SHP77 treated with DMSO at 0.1 percent for 48 hours (cell line): ENCODE results near the gene RBBP8.
"Not testable (repeated sequence)": the region's sequence is repeated elsewhere in the genome, so short reads cannot be mapped to it uniquely, and the experiment has no call there.

Source experiments
- DNase-seq: peaks from one replicate; lab custom pipeline; 2025; lab: John Stamatoyannopoulos, UW

RBBP8 gene

GRCh38 chr18:22943847-22944246 lies 10.7 kb downstream of the RBBP8 start:
- no peak for DNase-seq

- DNase-seq, result no peak
Measured at GRCh38 chr18:22946217-22946616, 13.1 kb downstream of the RBBP8 start.

GRCh38 chr18:22946846-22947245 lies 13.7 kb downstream of the RBBP8 start:
- DNase-seq, result no peak

- DNase-seq, result no peak
Measured at GRCh38 chr18:22951823-22952222, 18.7 kb downstream of the RBBP8 start.

GRCh38 chr18:22952525-22952924 lies 19.4 kb downstream of the RBBP8 start:
- no peak for DNase-seq

GRCh38 chr18:22953982-22954381 lies 20.9 kb downstream of the RBBP8 start:
- DNase-seq, result not testable (repeated sequence)

GRCh38 chr18:22956226-22956625 lies 23.1 kb downstream of the RBBP8 start:
- no peak for DNase-seq

GRCh38 chr18:22961156-22961555 lies 28.0 kb downstream of the RBBP8 start:
- no peak for DNase-seq

- no peak for DNase-seq
Measured at GRCh38 chr18:22962004-22962403, 28.9 kb downstream of the RBBP8 start.

- DNase-seq, result no peak
Measured at GRCh38 chr18:22964116-22964515, 31.0 kb downstream of the RBBP8 start.

GRCh38 chr18:22964722-22965121 lies 31.6 kb downstream of the RBBP8 start:
- no peak for DNase-seq

GRCh38 chr18:22971038-22971437 lies 37.9 kb downstream of the RBBP8 start:
- no peak for DNase-seq

- no peak for DNase-seq
Measured at GRCh38 chr18:22974001-22974400, 40.9 kb downstream of the RBBP8 start.

GRCh38 chr18:22974707-22975106 lies 41.6 kb downstream of the RBBP8 start:
- no peak for DNase-seq

GRCh38 chr18:22975508-22975907 lies 42.4 kb downstream of the RBBP8 start:
- DNase-seq, result no peak

- no peak for DNase-seq
Measured at GRCh38 chr18:22977847-22978701, 44.9 kb downstream of the RBBP8 start.

GRCh38 chr18:22980394-22980793 lies 47.3 kb downstream of the RBBP8 start:
- DNase-seq, result no peak

- DNase-seq, result no peak
Measured at GRCh38 chr18:22981274-22982133, 48.4 kb downstream of the RBBP8 start.

GRCh38 chr18:22983175-22983574 lies 50.0 kb downstream of the RBBP8 start:
- DNase-seq, result no peak

GRCh38 chr18:22985250-22985649 lies 52.1 kb downstream of the RBBP8 start:
- no peak for DNase-seq

GRCh38 chr18:22987547-22988189 lies 54.5 kb downstream of the RBBP8 start:
- DNase-seq, result no peak

- no peak for DNase-seq
Measured at GRCh38 chr18:22988208-22988607, 55.1 kb downstream of the RBBP8 start.

GRCh38 chr18:22998344-22998743 lies 65.2 kb downstream of the RBBP8 start:
- no peak for DNase-seq
